MCF 10A (cell line): ENCODE measurements around the gene GLDN. TPM values are rescaled to one million over a fixed set of nuclear protein-coding genes. Genes with fewer than 3 reads are reported as not detected.
A peak's percentile ranks its signal among the peaks of the same experiment; 100 is the strongest.

Experiments
- BruUV-seq: library from RNA; stranded (reverse); fragments of 400-500 nt; replicated peaks from 2 replicates; lab custom pipeline; 2021; lab: Mats Ljungman, UMichigan
- CTCF ChIA-PET: fragments of 300-600 bp; sonication (Branson Sonifier 250); formaldehyde crosslinking; extraction: SDS; loops from one replicate; lab custom pipeline; 2021; ENCODE audit warnings: antibody characterized with exemption, inconsistent platforms; lab: Yijun Ruan, JAX
- POLR2A ChIA-PET: fragments of 300-600, 350-650 bp; sonication (Branson Sonifier 250); formaldehyde crosslinking; extraction: SDS; loops from one replicate; lab custom pipeline; 2020; ENCODE audit warnings: antibody characterized with exemption, inconsistent platforms; lab: Yijun Ruan, JAX
- DNase-seq: peaks from one replicate; pipeline ENCODE4 v3.0.0-alpha.2; 2018; ENCODE audit not compliant: unreplicated experiment
- H3K27ac Mint-ChIP-seq: one replicate; pipeline ENCODE4 v1.8.0; 2022; ENCODE audit warnings: mild to moderate bottlenecking, low read depth, mixed read lengths; ENCODE audit not compliant: unreplicated experiment
- H3K27me3 Mint-ChIP-seq: one replicate; pipeline ENCODE4 v1.8.0; 2022; ENCODE audit warnings: mixed read lengths; ENCODE audit not compliant: insufficient read depth, unreplicated experiment
- H3K36me3 Mint-ChIP-seq: one replicate; pipeline ENCODE4 v1.8.0; 2022; ENCODE audit warnings: mild to moderate bottlenecking, moderate library complexity, mixed read lengths; ENCODE audit not compliant: insufficient read depth, unreplicated experiment
- H3K4me1 Mint-ChIP-seq: one replicate; pipeline ENCODE4 v1.8.0; 2022; ENCODE audit warnings: mixed read lengths; ENCODE audit not compliant: insufficient read depth, unreplicated experiment
- H3K4me3 Mint-ChIP-seq: one replicate; pipeline ENCODE4 v1.8.0; 2022; ENCODE audit warnings: mild to moderate bottlenecking, moderate library complexity, mixed read lengths; ENCODE audit not compliant: unreplicated experiment
- H3K9me3 Mint-ChIP-seq: one replicate; pipeline ENCODE4 v1.8.0; 2022; ENCODE audit warnings: mixed read lengths; ENCODE audit not compliant: unreplicated experiment
- CTCF ChIP-seq: fragments of 200-600 bp; IDR thresholded peaks from one replicate; pipeline ENCODE4 v1.8.0; 2022; ENCODE audit warnings: antibody characterized with exemption, mild to moderate bottlenecking; ENCODE audit not compliant: unreplicated experiment
- intact Hi-C: fragments of 100-400 bp; cut with micrococcal nuclease; formaldehyde crosslinking; loops from 2 replicates; pipeline ENCODE4 v1.14.1; 2022
- total RNA-seq: library from RNA; stranded (reverse); gene quantifications from 2 replicates; pipeline ENCODE4 v1.2.3, GENCODE V29; 2022

Gene GLDN
- total RNA-seq, 1 experiment from 2014 or later: not detected

GRCh38 chr15:51398626-51399025, 57.2 kb downstream of the GLDN start:
- no peaks in the 10 kb centered on the region for H3K36me3 Mint-ChIP-seq
- no peak overlapping the region for H3K27ac Mint-ChIP-seq
- no peaks in the 10 kb centered on the region for H3K9me3 Mint-ChIP-seq
- CTCF ChIA-PET: interaction anchor here (0.6 to 1.9 kb wide), 6 partner anchors 10 to 206 kb away, joined by 3 to 6 read pairs (median 4); no protein-coding TSS in a partner anchor
- peaks cover 6% of the 10 kb centered on the region for H3K4me1 Mint-ChIP-seq
- no TSS peak for BruUV-seq
- H3K27me3 Mint-ChIP-seq: no peaks in the 10 kb centered on the region
- no peak for TF ChIP-seq CTCF
- intact Hi-C loops: no loop called here
- DNase-seq: no peak
- H3K4me3 Mint-ChIP-seq: no peak overlapping the region
- POLR2A ChIA-PET: no interaction called here

GRCh38 chr15:51401051-51401780, 59.8 kb downstream of the GLDN start:
- no peak for TF ChIP-seq CTCF
- H3K27ac Mint-ChIP-seq: no peak overlapping the region
- no peak for DNase-seq
- CTCF ChIA-PET: interaction anchor here (0.6 to 4.6 kb wide), 16 partner anchors 13 to 748 kb away, joined by 3 to 49 read pairs (median 5); no protein-coding TSS in a partner anchor
- peaks cover 6% of the 10 kb centered on the region for H3K4me1 Mint-ChIP-seq
- no TSS peak for BruUV-seq
- POLR2A ChIA-PET: no interaction called here
- intact Hi-C loops: no loop called here
- no peaks in the 10 kb centered on the region for H3K36me3 Mint-ChIP-seq
- H3K27me3 Mint-ChIP-seq: no peaks in the 10 kb centered on the region
- no peak overlapping the region for H3K4me3 Mint-ChIP-seq
- no peaks in the 10 kb centered on the region for H3K9me3 Mint-ChIP-seq

DNA sequence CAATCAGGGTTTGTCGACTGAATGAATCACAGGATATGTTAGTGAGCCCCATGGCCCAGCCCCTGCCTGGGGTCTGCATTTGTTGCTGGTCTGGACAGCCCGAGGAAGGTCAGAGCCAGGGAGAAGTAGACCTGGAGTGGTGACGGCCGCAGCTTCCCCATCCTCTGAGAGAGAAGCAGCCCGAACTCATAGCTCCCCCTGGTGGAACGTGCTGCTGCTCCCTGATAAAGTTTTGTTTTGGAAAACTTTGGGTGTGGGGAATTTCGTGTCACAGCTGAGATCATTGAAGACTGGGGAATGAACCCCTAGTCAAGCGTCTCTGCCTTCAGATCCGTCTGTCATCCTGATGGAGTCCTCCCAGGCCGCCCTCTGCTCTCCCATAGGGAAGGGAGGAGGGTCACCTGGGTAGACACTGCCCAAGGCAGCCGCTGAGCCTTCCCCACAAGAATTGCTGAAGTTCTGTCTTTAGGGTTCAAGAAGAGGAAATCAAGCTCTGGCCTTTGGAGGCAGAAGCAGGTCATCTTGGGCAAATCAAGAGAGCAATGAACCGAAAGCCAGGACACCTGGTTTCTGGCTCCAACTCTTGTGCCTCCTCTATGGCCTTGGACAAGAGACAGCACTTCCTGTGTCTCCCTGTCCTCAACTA, 60.5 kb downstream of the GLDN start:
- H3K27ac Mint-ChIP-seq: no peak overlapping the region
- peaks cover 6% of the 10 kb centered on the region for H3K4me1 Mint-ChIP-seq
- BruUV-seq: no TSS peak
- intact Hi-C loops: no loop called here
- peak; percentile 42 for TF ChIP-seq CTCF
- no peaks in the 10 kb centered on the region for H3K9me3 Mint-ChIP-seq
- H3K36me3 Mint-ChIP-seq: no peaks in the 10 kb centered on the region
- ChIA-PET CTCF (interaction anchor here (0.5 to 4.6 kb wide), 33 partner anchors 11 to 921 kb away, joined by 3 to 49 read pairs (median 4); no protein-coding TSS in a partner anchor), POLR2A (no interaction called here)
- H3K4me3 Mint-ChIP-seq: no peak overlapping the region
- DNase-seq: peak; percentile 52
- H3K27me3 Mint-ChIP-seq: no peaks in the 10 kb centered on the region
